IPS-15b (cell line): ENCODE data around the gene RABL3.

Experiments
- H3K27me3 ChIP-seq: one replicate; pipeline ENCODE4 v1.6.1; 2013; ENCODE audit warnings: low read length; ENCODE audit not compliant: control insufficient read depth, insufficient read depth
- H3K36me3 ChIP-seq: one replicate; pipeline ENCODE4 v1.6.1; 2013; ENCODE audit warnings: low read length; ENCODE audit not compliant: control insufficient read depth, insufficient read depth
- H3K4me1 ChIP-seq: one replicate; pipeline ENCODE4 v1.6.1; 2013; ENCODE audit warnings: mild to moderate bottlenecking, low read length; ENCODE audit not compliant: control insufficient read depth, insufficient read depth
- H3K4me3 ChIP-seq: one replicate; pipeline ENCODE4 v1.5.1; 2013; ENCODE audit warnings: low read depth, low read length
- H3K9ac ChIP-seq: one replicate; pipeline ENCODE4 v1.6.1; 2013; ENCODE audit warnings: low read depth, mild to moderate bottlenecking, low read length
- H3K9me3 ChIP-seq: one replicate; pipeline ENCODE4 v1.6.1; 2013; ENCODE audit warnings: mild to moderate bottlenecking, low read length; ENCODE audit not compliant: control insufficient read depth, insufficient read depth

RABL3 gene

DNA sequence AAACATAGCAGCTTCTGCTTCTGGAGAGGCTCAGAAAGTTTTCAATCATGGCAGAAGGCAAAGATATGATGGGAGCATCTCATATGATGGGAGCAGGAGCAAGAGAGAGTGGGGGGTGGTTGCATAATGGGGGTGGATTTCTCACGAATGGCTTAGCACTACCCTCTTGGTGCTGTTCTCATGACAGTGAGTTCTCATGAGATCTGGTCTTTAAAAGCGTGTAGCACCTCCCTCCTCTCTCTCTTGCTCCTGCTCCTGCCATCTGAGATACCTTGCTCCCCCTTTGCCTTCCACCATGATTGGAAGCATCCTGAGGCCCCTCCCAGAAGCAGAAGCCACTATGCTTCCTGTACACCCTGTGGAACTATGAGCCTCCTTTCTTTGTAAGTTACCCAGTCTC lies 82.5 kb downstream of the RABL3 start:
- Histone ChIP-seq H3K4me1 (no peaks in the 10 kb centered on the region), H3K9me3 (peaks cover 5% of the 10 kb centered on the region), H3K9ac (no peak overlapping the region), H3K27me3 (no peaks in the 10 kb centered on the region), H3K4me3 (no peak overlapping the region), H3K36me3 (peaks cover 2% of the 10 kb centered on the region)

DNA sequence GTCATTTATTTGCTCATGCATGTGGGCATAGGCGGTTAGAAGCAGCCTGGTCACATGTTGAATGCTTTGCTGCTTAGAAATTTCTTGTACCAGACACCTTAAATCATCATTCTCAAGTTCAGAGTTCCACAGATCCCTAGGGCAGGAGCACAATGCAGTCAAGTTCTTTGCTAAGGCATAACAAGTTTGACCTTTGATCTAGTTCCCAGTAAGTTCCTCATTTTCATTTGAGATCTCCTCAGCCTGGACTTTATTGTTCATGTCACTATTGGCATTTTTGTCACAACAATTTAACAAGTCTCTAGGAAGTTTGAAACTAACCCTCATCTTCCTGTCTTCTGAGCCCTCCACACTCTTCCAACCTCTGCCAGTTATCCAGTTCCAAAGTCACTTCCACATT lies 83.0 kb downstream of the RABL3 start:
- no peaks in the 10 kb centered on the region for H3K4me1 ChIP-seq
- no peaks in the 10 kb centered on the region for H3K27me3 ChIP-seq
- H3K4me3 ChIP-seq: no peak overlapping the region
- no peak overlapping the region for H3K9ac ChIP-seq
- peaks cover 5% of the 10 kb centered on the region for H3K9me3 ChIP-seq
- peaks cover 2% of the 10 kb centered on the region for H3K36me3 ChIP-seq

DNA sequence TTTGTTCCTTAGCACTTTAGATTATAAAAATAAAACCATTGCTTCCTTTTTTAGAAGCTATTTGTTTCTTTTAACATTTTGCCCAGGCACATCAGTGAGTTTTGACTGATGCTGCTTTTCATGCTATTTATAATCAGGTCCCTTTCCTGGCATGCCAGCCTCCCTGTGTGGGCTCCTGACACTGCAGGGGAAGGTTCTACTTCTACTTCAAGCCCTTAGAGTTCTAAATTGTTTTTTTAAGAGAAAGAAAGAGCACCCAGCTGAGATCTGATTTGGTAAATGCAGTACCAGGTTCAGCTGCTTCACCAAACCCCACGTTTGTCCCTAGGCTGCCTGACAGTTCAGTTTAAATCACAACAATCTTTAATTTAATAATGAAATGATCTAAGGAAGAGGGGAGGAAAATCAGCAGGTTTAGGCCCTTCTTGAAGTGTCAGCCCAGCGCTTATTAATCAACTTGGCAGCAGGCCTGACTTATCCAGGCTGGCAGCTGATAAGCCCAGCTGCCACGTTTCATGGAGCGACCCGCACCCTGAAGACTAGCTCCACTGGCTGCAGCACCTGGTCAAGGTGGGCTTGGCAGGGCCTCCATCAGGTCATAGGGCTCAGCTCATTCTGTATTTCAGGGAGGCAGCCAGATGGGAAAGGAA lies 89.3 kb downstream of the RABL3 start:
- Histone ChIP-seq H3K4me1 (no peaks in the 10 kb centered on the region), H3K36me3 (no peaks in the 10 kb centered on the region), H3K9ac (no peak overlapping the region), H3K9me3 (no peaks in the 10 kb centered on the region), H3K4me3 (no peak overlapping the region), H3K27me3 (no peaks in the 10 kb centered on the region)

DNA sequence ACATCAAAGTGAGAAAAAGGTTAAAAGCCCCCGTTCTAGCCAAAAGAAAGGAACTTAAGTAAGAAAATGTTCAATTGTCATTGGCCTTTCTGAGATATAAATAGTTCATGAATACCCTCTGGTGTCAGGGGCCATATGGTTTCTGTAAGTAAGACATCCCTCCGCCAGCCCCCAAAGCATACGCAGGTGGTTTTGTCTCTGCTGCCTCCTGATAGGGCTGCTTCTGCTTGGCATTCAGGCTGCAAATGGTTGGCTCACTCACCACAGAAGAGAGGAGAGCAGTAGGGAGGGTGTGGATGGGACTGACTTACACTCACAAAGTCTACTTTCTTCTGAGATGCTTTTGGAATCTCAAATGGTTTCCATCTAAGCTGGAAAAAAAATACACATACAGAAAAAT lies 90.0 kb downstream of the RABL3 start:
- H3K27me3 ChIP-seq: no peaks in the 10 kb centered on the region
- H3K9ac ChIP-seq: no peak overlapping the region
- H3K9me3 ChIP-seq: no peaks in the 10 kb centered on the region
- no peaks in the 10 kb centered on the region for H3K36me3 ChIP-seq
- H3K4me1 ChIP-seq: no peaks in the 10 kb centered on the region
- no peak overlapping the region for H3K4me3 ChIP-seq

DNA sequence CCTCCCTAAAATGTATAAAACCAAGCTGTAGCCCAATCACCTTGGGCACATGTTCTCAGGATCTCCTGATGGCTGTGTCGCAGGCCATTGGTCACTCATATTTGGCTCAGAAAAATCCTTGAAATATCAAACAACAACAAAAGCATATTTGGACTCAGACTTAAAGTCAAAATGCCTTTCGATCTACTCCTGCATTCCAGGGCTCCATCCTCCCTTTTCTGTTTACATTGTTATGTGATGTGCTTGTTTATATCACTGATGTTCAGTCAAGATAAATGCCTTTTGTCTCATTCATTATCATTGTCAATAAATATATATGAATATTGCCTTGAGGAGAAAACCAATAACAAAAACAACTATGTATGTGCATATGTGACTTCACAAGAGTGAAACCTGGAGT lies 92.0 kb downstream of the RABL3 start:
- H3K4me1 ChIP-seq: no peaks in the 10 kb centered on the region
- no peak overlapping the region for H3K4me3 ChIP-seq
- H3K36me3 ChIP-seq: no peaks in the 10 kb centered on the region
- no peaks in the 10 kb centered on the region for H3K27me3 ChIP-seq
- H3K9ac ChIP-seq: no peak overlapping the region
- H3K9me3 ChIP-seq: no peaks in the 10 kb centered on the region

DNA sequence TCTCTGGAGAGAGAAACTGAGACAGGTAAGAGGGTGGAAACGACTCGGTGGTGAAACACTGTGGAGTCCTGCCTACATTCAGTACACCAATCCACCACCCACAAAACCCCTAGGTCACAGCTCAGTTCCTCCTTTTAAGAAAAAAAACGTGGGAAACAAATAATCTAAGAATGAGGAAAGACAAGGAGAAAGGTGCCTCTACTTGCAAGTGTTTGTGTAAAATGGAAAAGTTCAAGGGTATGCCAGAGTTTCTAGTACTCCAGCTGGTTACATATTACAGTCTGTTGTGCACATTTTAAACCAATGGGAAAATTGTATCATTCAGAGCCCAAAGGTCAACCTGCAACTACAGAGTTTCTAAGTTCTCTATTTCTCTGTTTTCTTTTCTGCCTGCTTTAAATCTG lies 92.5 kb downstream of the RABL3 start:
- Histone ChIP-seq H3K4me1 (no peaks in the 10 kb centered on the region), H3K9ac (no peak overlapping the region), H3K9me3 (no peaks in the 10 kb centered on the region), H3K27me3 (no peaks in the 10 kb centered on the region), H3K36me3 (no peaks in the 10 kb centered on the region), H3K4me3 (no peak overlapping the region)

DNA sequence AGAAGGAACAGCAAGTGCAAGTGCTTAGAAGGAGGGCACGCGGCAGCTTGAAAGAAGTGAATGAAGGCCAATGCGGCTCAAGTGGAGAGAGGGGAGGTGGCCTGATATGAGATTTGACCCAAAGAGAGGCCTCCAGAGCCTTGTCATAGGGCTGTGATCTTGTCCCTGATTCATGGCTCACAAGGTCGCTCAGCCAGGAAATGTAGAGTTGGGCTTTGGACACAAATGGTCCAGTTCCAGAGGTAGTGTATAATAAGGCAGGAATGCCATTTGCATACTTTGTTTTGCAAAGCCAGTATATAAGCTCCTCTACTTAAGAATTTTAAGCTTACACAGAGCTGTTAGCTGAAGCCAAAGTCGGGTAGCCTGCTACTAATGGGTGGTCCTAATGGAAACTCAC lies 94.0 kb downstream of the RABL3 start:
- no peak overlapping the region for H3K9ac ChIP-seq
- H3K27me3 ChIP-seq: no peaks in the 10 kb centered on the region
- H3K36me3 ChIP-seq: no peaks in the 10 kb centered on the region
- no peaks in the 10 kb centered on the region for H3K9me3 ChIP-seq
- H3K4me3 ChIP-seq: no peak overlapping the region
- no peaks in the 10 kb centered on the region for H3K4me1 ChIP-seq

DNA sequence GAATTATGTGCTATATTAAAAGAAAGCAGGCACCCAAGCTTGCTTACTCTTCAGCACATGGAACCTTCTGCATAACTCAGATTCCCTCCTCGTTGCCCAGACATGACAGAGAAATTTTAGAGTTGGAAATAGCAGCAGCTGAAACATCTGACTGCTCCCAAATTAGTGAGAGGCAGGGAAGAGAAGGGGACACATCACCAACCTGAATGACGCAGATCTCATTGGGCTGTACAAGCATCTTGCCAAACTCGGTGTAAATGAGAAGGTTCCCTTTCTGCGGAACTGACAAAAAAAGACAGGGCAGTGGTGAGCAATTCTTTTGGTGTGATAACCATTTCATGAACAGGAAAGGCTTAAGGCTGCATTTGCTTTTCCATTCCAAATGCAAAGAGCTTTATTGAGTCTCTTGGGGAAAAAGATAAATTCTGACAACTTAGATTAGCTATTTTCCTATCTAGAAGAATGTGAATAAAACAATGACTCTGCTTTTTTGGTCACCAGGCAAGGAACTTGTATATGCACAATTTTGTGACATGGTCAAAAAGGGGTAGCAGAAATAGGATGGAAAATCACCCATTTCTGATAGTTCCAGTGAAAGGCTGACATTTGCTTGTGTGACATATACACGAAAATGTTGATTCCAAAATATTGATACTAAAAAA lies 95.4 kb downstream of the RABL3 start:
- Histone ChIP-seq H3K36me3 (no peaks in the 10 kb centered on the region), H3K9me3 (no peaks in the 10 kb centered on the region), H3K9ac (no peak overlapping the region), H3K4me1 (no peaks in the 10 kb centered on the region), H3K4me3 (no peak overlapping the region), H3K27me3 (no peaks in the 10 kb centered on the region)

DNA sequence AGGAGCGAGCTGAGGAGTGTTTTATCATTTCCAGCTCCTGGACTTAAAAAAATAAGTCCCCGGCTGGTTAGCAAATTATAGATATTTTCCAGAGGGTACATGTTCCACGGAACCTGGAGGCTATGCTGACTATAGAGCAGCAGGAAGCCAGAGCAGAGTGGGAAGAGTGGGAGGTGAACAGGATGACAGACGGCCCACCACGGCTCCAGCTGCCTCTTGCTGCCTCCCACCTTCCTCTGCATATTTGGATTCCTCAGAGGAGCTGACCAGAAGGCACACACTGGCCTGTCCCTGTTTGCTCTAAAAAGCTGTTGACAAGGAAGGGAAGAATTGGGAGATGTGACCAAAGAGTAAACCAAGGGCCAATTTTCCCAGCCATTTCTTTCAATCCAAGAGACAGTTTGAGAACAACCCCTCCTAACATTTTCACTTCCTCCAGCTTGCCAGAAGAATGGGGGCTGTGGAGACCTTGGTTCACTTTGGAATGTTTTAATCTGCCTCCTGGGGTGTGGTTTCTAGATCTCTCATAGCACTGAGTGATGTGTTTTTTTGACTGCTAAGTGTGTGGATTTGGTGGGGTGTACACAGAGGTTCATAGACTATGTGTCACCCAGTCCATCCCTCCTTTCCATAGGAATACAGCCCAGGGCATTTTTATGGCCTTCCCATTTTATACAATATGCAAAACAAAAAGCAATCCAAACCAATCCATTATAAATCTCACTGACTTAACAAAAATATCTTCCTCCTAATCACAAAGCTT lies 97.1 kb downstream of the RABL3 start:
- H3K4me3 ChIP-seq: no peak overlapping the region
- no peaks in the 10 kb centered on the region for H3K9me3 ChIP-seq
- no peaks in the 10 kb centered on the region for H3K27me3 ChIP-seq
- no peaks in the 10 kb centered on the region for H3K36me3 ChIP-seq
- no peak overlapping the region for H3K9ac ChIP-seq
- H3K4me1 ChIP-seq: no peaks in the 10 kb centered on the region

DNA sequence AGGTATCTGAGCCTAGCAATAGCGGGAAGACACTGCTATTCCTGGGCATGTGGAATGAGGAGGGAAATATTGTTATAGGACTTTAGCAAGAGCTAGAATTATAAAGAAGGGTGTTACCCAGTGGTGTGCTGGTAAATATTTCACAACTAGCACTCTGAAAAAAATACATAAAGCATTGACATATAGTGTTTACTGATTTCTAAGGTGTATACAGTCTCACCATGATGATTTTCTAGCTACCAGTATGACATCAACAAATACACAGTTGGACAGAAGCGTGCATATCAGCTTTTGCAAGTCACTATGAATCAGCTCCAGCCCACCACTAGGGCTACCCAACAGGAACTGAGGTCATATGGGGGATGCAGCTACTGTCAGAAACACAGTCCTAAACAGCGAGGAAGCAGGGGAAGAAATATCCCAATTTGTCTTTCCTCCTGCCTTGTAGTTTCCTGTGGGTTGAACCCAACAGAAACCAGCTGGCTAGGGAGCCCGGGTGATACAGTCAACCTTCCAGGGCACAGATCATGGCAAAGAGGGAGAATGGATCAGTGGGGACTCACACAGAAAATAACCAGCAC lies 99.9 kb downstream of the RABL3 start:
- Histone ChIP-seq H3K27me3 (no peaks in the 10 kb centered on the region), H3K4me1 (no peaks in the 10 kb centered on the region), H3K4me3 (no peak overlapping the region), H3K36me3 (no peaks in the 10 kb centered on the region), H3K9ac (no peak overlapping the region), H3K9me3 (no peaks in the 10 kb centered on the region)

DNA sequence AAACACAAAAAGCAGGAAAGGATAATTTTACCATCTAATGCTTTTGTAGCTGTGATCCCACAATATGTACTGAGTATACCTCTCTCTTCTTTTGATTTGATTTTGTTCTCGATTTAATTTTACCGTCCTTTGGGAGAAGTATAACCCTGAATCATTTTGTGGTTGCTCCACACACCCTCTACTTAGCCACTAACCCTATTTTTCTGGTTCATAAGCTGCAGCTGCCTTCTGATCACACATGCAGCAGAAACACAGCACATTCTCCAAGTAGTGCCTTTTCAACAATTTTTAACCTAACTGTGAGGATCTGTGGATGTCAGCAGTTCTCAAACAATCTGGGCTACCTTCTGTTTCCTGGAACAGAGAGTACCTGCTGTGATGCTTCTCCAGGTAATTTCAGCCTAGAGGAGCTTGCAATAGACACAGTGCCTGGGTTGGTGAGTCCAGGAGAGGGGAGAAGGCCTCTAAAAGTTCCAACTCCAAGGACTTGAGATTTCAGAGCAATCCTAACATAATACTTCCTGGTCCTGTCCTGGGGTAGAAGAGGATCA lies 100.5 kb downstream of the RABL3 start:
- no peak overlapping the region for H3K4me3 ChIP-seq
- H3K9ac ChIP-seq: no peak overlapping the region
- H3K27me3 ChIP-seq: no peaks in the 10 kb centered on the region
- no peaks in the 10 kb centered on the region for H3K4me1 ChIP-seq
- H3K9me3 ChIP-seq: no peaks in the 10 kb centered on the region
- H3K36me3 ChIP-seq: no peaks in the 10 kb centered on the region
